Endothelial cell of umbilical vein (primary cell): Measurements from ENCODE around the gene SON. TPM values are rescaled to one million over a fixed set of nuclear protein-coding genes. Genes with fewer than 3 reads are reported as not detected.
A peak's percentile ranks its signal among the peaks of the same experiment; 100 is the strongest.

ENCODE experiments used
- BruUV-seq: library from RNA; stranded (reverse); fragments of 400-500 nt; replicated peaks from 2 replicates; lab custom pipeline; 2021; lab: Mats Ljungman, UMichigan
- CTCF ChIA-PET: fragments of 300-600, 350-600 bp; sonication (Branson Sonifier 250); formaldehyde crosslinking; loops from one replicate; lab custom pipeline; 2021; ENCODE audit warnings: antibody characterized with exemption, inconsistent platforms; lab: Charles Lee
- POLR2A ChIA-PET: fragments of 300-600, 350-600 bp; sonication (Branson Sonifier 250); formaldehyde crosslinking; loops from one replicate; lab custom pipeline; 2021; ENCODE audit warnings: antibody characterized with exemption, inconsistent platforms; lab: Charles Lee
- DNase-seq: peaks from one replicate; pipeline ENCODE4 v3.0.0-alpha.2; 2011; ENCODE audit warnings: low read depth, low spot score
- FAIRE-seq: peaks from 2 replicates; lab custom pipeline; 2011; peaks lifted over from hg19 to GRCh38; lab: Jason Lieb, UNC
- H2AFZ ChIP-seq: 2 replicates; pipeline ENCODE4 v1.6.0; 2012; ENCODE audit warnings: low read depth, low read length, control low read depth, inconsistent platforms
- H3K27ac ChIP-seq: 2 replicates; pipeline ENCODE4 v1.5.1; 2011; ENCODE audit warnings: low read depth, mild to moderate bottlenecking, control low read depth, low read length, moderate library complexity; ENCODE audit not compliant: insufficient read depth
- H3K27me3 ChIP-seq, 2 experiments: 2 replicates each; pipeline versions ENCODE4 v1.6.0 to v1.6.1; 2011; ENCODE audit warnings: low read length in 2 of 2, mixed read lengths in 1 of 2; ENCODE audit not compliant: control insufficient read depth in 2 of 2, insufficient read depth in 2 of 2
- H3K36me3 ChIP-seq, 2 experiments: 2 replicates in 1 of 2; 3 replicates in 1 of 2; pipeline ENCODE4 v1.5.1; 2011; ENCODE audit warnings: low read length in 2 of 2, mild to moderate bottlenecking in 1 of 2, moderate library complexity in 1 of 2; ENCODE audit not compliant: control insufficient read depth in 2 of 2, insufficient read depth in 2 of 2; ENCODE audit errors: extremely low read depth in 1 of 2
- H3K4me1 ChIP-seq: 3 replicates; pipeline ENCODE4 v1.5.1; 2011; ENCODE audit warnings: mild to moderate bottlenecking, low read length; ENCODE audit not compliant: control insufficient read depth, insufficient read depth; ENCODE audit errors: extremely low read depth
- H3K4me2 ChIP-seq: 2 replicates; pipeline ENCODE4 v1.6.1; 2011; ENCODE audit warnings: low read length, control low read depth, mixed read lengths; ENCODE audit not compliant: insufficient read depth
- H3K4me3 ChIP-seq, 3 experiments: fragments of 200-600 bp in 1 of 3; sonication (generic), shearing (Covaris generic) in 1 of 3; replicated peaks in 1 of 3; 2 replicates each; pipeline ENCODE4 v1.5.1; 2011 to 2016; ENCODE audit warnings: control low read depth in 3 of 3, low read length in 3 of 3, mild to moderate bottlenecking in 2 of 3, inconsistent platforms in 1 of 3, low read depth in 1 of 3, moderate library complexity in 1 of 3; ENCODE audit not compliant: insufficient read depth in 1 of 3
- H3K79me2 ChIP-seq: 2 replicates; pipeline ENCODE4 v1.6.0; 2012; ENCODE audit warnings: low read length, inconsistent platforms; ENCODE audit not compliant: control insufficient read depth, insufficient read depth
- H3K9ac ChIP-seq: replicated peaks from 2 replicates; pipeline ENCODE3; 2011; ENCODE audit warnings: low read length, control low read depth; ENCODE audit not compliant: insufficient read depth; ENCODE audit errors: extremely low read depth
- H3K9me1 ChIP-seq: replicated peaks from 3 replicates; pipeline ENCODE4 v1.6.0; 2011; ENCODE audit warnings: mild to moderate bottlenecking, low read length; ENCODE audit not compliant: control insufficient read depth, insufficient read depth; ENCODE audit errors: extremely low read depth
- H3K9me3 ChIP-seq: replicated peaks from 2 replicates; pipeline ENCODE4 v1.5.1; 2012; ENCODE audit warnings: low read length, inconsistent platforms; ENCODE audit not compliant: control insufficient read depth, insufficient read depth
- H4K20me1 ChIP-seq: replicated peaks from 2 replicates; pipeline ENCODE3; 2011; ENCODE audit warnings: mild to moderate bottlenecking, low read length; ENCODE audit not compliant: control insufficient read depth, insufficient read depth; ENCODE audit errors: extremely low read depth
- GATA2 ChIP-seq: IDR thresholded peaks from 2 replicates; pipeline ENCODE4 v1.7.0; 2011; ENCODE audit warnings: low read depth, mild to moderate bottlenecking, moderate library complexity, mixed read lengths, low read length; ENCODE audit not compliant: insufficient read length, insufficient read depth
- JUN ChIP-seq: IDR thresholded peaks from 2 replicates; pipeline ENCODE4 v1.6.1; 2011; ENCODE audit warnings: borderline replicate concordance, low read depth; ENCODE audit not compliant: insufficient read length, insufficient read depth
- POLR2A ChIP-seq: IDR thresholded peaks from 2 replicates; pipeline ENCODE4 v1.6.1; 2012; ENCODE audit warnings: low read depth, mild to moderate bottlenecking, control low read depth, low read length
- dilution Hi-C: fragments of 300-500 bp; cut with MboI; formaldehyde crosslinking; loops from one replicate; pipeline ENCODE4 v1.15.0; 2019; ENCODE audit warnings: low sequenced_read_pairs; ENCODE audit not compliant: extremely low pct_ligation_motif_present
- intact Hi-C: fragments of 100-400 bp; cut with micrococcal nuclease; formaldehyde crosslinking; loops from one replicate; pipeline ENCODE4 v1.10.0; 2022
- polyA plus RNA-seq, 4 experiments: library from polyadenylated mRNA; depleted of rRNA in 3 of 4; stranded (reverse) in 3 of 4; unstranded in 1 of 4; fragments of >200 nt; gene quantifications; 2 replicates each; pipeline versions ENCODE4 v1.2.1 to v1.2.3, GENCODE V29; 2011 to 2012; ENCODE audit warnings: missing spikeins in 1 of 4
- total RNA-seq: library from RNA; stranded (reverse); gene quantifications from 2 replicates; pipeline ENCODE4 v1.2.3, GENCODE V29; 2021
- TF ChIP-seq, protein P1 (sequence below), 2 donors: IDR thresholded peaks; 1 replicate in 1 of 2; 2 replicates in 1 of 2; pipeline ENCODE4 v1.5.1; 2011; ENCODE audit warnings: low read length in 2 of 2, mild to moderate bottlenecking in 2 of 2, moderate library complexity in 2 of 2, control low read depth in 1 of 2, inconsistent platforms in 1 of 2, low read depth in 1 of 2; ENCODE audit not compliant: insufficient read depth in 1 of 2; ENCODE audit errors: extremely low read depth in 1 of 2

The SON gene
- total and polyA plus RNA-seq, 2 donors (not counting 3 experiments of a cell fraction or from before 2014, with no cell fraction given): 107 to 304 TPM

DNA sequence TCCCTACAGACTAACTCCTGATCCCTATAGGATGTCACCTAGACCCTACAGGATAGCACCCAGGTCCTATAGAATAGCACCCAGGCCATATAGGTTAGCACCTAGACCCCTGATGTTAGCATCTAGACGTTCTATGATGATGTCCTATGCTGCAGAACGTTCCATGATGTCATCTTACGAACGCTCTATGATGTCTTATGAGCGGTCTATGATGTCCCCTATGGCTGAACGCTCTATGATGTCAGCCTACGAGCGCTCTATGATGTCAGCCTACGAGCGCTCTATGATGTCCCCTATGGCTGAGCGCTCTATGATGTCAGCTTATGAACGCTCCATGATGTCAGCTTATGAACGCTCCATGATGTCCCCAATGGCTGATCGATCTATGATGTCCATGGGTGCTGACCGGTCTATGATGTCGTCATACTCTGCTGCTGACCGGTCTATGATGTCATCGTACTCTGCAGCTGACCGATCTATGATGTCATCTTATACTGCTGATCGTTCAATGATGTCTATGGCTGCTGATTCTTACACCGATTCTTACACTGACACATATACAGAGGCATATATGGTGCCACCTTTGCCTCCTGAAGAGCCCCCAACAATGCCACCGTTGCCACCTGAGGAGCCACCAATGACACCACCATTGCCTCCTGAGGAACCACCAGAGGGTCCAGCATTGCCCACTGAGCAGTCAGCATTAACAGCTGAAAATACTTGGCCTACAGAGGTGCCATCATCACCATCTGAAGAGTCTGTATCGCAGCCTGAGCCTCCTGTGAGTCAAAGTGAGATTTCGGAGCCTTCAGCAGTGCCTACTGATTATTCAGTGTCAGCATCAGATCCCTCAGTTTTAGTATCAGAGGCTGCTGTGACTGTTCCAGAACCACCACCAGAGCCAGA is 9.5 kb downstream of the SON start:
- dilution Hi-C loops: no loop called here
- Histone ChIP-seq H3K27ac (no peak overlapping the region), H4K20me1 (peaks cover 18% of the 10 kb centered on the region), H3K4me3 (no peak overlapping the region), H3K9ac (no peak overlapping the region), H2AFZ (no peak overlapping the region), H3K9me3 (no peaks in the 10 kb centered on the region), H3K4me2 (no peak overlapping the region), H3K4me1 (no peaks in the 10 kb centered on the region), H3K9me1 (no peaks in the 10 kb centered on the region), H3K27me3 (no peaks in the 10 kb centered on the region), H3K79me2 (peaks cover 97% of the 10 kb centered on the region), H3K36me3 (peaks cover 43 to 65% of the 10 kb centered on the region in 2 experiments)
- POLR2A ChIA-PET: no interaction called here
- CTCF ChIA-PET: interaction anchor here (1.9 kb wide), 1 partner anchor 53 kb away, joined by 10 read pairs; no protein-coding TSS in a partner anchor
- no TSS peak for BruUV-seq
- FAIRE-seq: no peak
- peak; percentile 70 for TF ChIP-seq JUN
- TF ChIP-seq, protein P1, sequence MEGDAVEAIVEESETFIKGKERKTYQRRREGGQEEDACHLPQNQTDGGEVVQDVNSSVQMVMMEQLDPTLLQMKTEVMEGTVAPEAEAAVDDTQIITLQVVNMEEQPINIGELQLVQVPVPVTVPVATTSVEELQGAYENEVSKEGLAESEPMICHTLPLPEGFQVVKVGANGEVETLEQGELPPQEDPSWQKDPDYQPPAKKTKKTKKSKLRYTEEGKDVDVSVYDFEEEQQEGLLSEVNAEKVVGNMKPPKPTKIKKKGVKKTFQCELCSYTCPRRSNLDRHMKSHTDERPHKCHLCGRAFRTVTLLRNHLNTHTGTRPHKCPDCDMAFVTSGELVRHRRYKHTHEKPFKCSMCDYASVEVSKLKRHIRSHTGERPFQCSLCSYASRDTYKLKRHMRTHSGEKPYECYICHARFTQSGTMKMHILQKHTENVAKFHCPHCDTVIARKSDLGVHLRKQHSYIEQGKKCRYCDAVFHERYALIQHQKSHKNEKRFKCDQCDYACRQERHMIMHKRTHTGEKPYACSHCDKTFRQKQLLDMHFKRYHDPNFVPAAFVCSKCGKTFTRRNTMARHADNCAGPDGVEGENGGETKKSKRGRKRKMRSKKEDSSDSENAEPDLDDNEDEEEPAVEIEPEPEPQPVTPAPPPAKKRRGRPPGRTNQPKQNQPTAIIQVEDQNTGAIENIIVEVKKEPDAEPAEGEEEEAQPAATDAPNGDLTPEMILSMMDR (IDR thresholded peaks at IDR 0.05; ENCODE audit: extremely low read depth in 1 of 2, insufficient read depth in 1 of 2, low read depth in 1 of 2, low read length in 2 of 2): no peak
- intact Hi-C loops: no loop called here
- no peak for DNase-seq

DNA sequence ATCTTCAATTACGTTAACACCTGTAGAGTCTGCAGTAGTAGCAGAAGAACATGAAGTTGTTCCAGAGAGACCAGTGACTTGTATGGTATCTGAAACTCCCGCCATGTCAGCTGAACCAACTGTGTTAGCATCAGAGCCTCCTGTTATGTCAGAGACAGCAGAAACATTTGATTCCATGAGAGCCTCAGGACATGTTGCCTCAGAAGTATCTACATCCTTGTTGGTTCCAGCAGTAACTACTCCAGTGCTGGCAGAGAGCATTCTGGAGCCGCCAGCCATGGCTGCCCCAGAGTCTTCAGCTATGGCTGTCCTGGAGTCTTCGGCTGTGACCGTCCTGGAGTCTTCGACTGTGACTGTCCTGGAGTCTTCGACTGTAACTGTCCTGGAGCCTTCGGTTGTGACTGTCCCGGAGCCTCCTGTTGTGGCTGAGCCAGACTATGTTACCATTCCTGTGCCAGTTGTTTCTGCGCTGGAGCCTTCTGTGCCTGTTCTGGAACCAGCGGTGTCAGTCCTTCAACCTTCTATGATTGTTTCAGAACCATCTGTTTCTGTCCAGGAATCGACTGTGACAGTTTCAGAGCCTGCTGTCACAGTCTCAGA is 10.3 kb downstream of the SON start:
- no peaks in the 10 kb centered on the region for H3K9me1 ChIP-seq
- intact Hi-C loops (no loop called here), dilution Hi-C loops (no loop called here)
- H3K79me2 ChIP-seq: peaks cover 98% of the 10 kb centered on the region
- no peak overlapping the region for H3K9ac ChIP-seq
- TF ChIP-seq POLR2A (peak; percentile 11), GATA2 (no peak)
- H2AFZ ChIP-seq: no peak overlapping the region
- no peaks in the 10 kb centered on the region for H3K27me3 ChIP-seq
- CTCF ChIA-PET: no interaction called here
- no peaks in the 10 kb centered on the region for H3K9me3 ChIP-seq
- POLR2A ChIA-PET: no interaction called here
- BruUV-seq: no TSS peak
- FAIRE-seq (no peak), DNase-seq (no peak)
- peaks cover 46 to 66% of the 10 kb centered on the region in 2 experiments for H3K36me3 ChIP-seq
- no peak overlapping the region for H3K4me2 ChIP-seq
- H4K20me1 ChIP-seq: peaks cover 20% of the 10 kb centered on the region
- no peaks in the 10 kb centered on the region for H3K4me1 ChIP-seq
- no peak overlapping the region for H3K27ac ChIP-seq
- no peak overlapping the region for H3K4me3 ChIP-seq
